BLaER1 treated with 17β-estradiol and CSF1 and Interleukin-3, amounts not matched to agents 10 nM and 100 nM (cell line): Measurements from ENCODE around the gene RBM38.

Experiments
- H3K27ac ChIP-seq, 11 experiments: shearing (Covaris generic); formaldehyde crosslinking; 2 replicates each; pipeline ENCODE4 v1.8.1; 2022
- H3K27me3 ChIP-seq, 11 experiments: shearing (Covaris generic); formaldehyde crosslinking; 2 replicates each; pipeline ENCODE4 v1.8.1; 2022
- H3K36me3 ChIP-seq, 11 experiments: shearing (Covaris generic); formaldehyde crosslinking; 2 replicates each; pipeline ENCODE4 v1.8.1; 2022
- H3K4me1 ChIP-seq, 10 experiments: shearing (Covaris generic); formaldehyde crosslinking; 2 replicates each; pipeline ENCODE4 v1.8.1; 2022
- H3K4me2 ChIP-seq, 11 experiments: shearing (Covaris generic); formaldehyde crosslinking; 2 replicates each; pipeline ENCODE4 v1.8.1; 2022
- H3K4me3 ChIP-seq, 10 experiments: shearing (Covaris generic); formaldehyde crosslinking; 2 replicates each; pipeline ENCODE4 v1.8.1; 2022
- H3K9ac ChIP-seq, 11 experiments: shearing (Covaris generic); formaldehyde crosslinking; 2 replicates each; pipeline ENCODE4 v1.8.1; 2022
- H3K9me3 ChIP-seq, 11 experiments: shearing (Covaris generic); formaldehyde crosslinking; replicated peaks in 1 of 11; 2 replicates each; pipeline ENCODE4 v1.8.1; 2022
- H4K20me1 ChIP-seq, 11 experiments: shearing (Covaris generic); formaldehyde crosslinking; 2 replicates each; pipeline ENCODE4 v1.8.1; 2022
- Cebpa-rat ChIP-seq, 11 experiments: shearing (Covaris generic); IDR thresholded peaks; 2 replicates each; pipeline ENCODE4 v1.8.1; 2022

Gene RBM38

DNA sequence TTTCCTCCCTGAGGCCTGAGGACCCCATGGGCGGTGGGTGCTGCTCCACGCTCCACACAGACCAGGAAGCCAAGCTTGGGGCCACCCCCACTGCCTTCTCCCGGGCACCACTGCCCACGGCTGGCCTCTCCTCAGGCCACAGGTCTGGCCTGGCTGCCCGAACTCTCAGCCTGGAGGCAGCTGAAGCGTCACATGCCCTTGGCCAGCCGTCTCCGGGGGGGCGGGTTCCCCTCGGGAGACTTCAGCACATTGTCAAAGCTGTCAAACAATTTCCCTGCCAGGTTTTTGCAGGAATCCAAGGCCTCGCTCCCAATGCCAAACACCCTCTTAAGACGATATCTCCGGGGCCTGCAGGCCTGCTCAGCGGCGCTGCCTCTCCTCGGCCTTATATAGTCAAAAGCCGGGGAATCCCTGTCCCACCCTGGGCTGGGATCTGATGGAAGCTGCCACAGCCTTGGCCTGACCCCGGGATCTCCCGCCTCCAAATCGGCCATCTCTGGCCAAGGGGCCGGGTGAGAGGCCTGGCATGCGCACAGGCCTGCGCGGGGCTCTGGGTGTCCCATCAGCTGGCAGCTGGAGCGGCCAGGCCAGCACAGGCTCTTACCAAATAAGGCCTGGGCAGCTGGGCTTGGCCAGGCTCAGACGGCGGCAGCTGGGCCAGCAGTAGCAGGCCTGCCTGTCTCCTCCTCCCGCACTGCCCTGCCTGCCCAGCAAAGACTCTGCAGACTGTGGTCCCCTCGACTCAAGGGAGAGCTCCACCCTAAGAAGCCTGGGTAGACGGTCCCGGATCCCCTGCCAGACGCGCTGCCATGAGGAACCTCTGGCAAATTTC, 49.7 kb downstream of the RBM38 start:
- H3K9ac ChIP-seq, result peak overlapping the region; percentile 46 to 80 (median 63); a peak in 21 of 22 replicates
- peaks cover 6 to 16% (median 10%) of the 10 kb centered on the region in 11 experiments; a peak in 19 of 22 replicates for H3K9me3 ChIP-seq
- no peaks in the 10 kb centered on the region for H4K20me1 ChIP-seq
- H3K27ac ChIP-seq, result peak overlapping the region; percentile 56 to 99 (median 77); a peak in 21 of 22 replicates
- H3K27me3 ChIP-seq, result no peaks in the 10 kb centered on the region
- H3K36me3 ChIP-seq, result 0 out of 22 replicates have a peak, but pooled peaks cover 0 to 5% (median 0%) of the 10 kb centered on the region in 11 experiments
- no peak overlapping the region for H3K4me3 ChIP-seq
- no peak for TF ChIP-seq Cebpa-rat (IDR thresholded peaks at IDR 0.05)
- H3K4me2 ChIP-seq, result peak overlapping the region; percentile 59 to 77 (median 69)
- H3K4me1 ChIP-seq, result peaks cover 42 to 97% (median 71%) of the 10 kb centered on the region in 10 experiments

DNA sequence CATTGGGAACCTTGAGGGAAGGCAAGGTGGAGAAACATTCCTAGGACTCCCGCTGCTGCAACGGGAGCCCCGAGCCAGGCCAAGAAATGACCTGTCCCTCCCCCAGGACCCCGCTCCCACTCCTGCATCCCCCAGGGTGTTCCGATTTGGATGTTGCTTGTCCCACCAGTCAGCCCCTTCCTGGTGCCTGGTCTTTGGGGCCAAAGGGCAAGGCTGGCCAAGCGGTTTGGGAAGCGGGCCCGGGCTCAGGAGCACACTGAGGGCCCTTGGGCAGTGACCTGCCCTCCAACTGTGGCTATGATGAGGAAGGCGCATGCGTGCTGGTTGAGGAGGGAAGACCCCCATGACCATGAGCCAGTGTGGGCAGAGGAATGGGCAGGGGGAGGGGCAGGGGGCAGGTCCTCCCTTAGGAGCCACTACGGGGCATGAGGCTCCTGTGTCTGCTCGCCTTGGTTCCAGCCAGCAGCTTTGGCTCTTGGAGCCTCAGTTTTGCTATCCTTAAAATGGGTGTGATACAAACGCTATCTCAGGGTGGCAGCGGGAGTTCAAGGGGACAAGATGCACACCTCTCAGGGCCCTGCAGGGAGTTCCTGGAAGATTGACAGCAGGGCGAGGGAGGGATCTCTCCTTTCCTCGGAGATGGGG, 50.4 kb downstream of the RBM38 start:
- no peaks in the 10 kb centered on the region for H3K27me3 ChIP-seq
- TF ChIP-seq Cebpa-rat (IDR thresholded peaks at IDR 0.05), result no peak
- H3K36me3 ChIP-seq, result 0 out of 22 replicates have a peak, but pooled peaks cover 0 to 5% (median 0%) of the 10 kb centered on the region in 11 experiments
- H4K20me1 ChIP-seq, result no peaks in the 10 kb centered on the region
- H3K9me3 ChIP-seq, result peaks cover 6 to 19% (median 10%) of the 10 kb centered on the region in 11 experiments; a peak in 19 of 22 replicates
- H3K9ac ChIP-seq, result peak overlapping the region in 10 of 11 experiments; percentile 46 to 80 (median 64); a peak in 15 of 22 replicates
- peak overlapping the region in 9 of 11 experiments; percentile 70 to 99 (median 78); a peak in 18 of 22 replicates for H3K27ac ChIP-seq
- H3K4me1 ChIP-seq, result peaks cover 36 to 97% (median 67%) of the 10 kb centered on the region in 10 experiments
- no peak overlapping the region for H3K4me3 ChIP-seq
- peak overlapping the region in 10 of 11 experiments; percentile 59 to 77 (median 72); a peak in 21 of 22 replicates for H3K4me2 ChIP-seq

DNA sequence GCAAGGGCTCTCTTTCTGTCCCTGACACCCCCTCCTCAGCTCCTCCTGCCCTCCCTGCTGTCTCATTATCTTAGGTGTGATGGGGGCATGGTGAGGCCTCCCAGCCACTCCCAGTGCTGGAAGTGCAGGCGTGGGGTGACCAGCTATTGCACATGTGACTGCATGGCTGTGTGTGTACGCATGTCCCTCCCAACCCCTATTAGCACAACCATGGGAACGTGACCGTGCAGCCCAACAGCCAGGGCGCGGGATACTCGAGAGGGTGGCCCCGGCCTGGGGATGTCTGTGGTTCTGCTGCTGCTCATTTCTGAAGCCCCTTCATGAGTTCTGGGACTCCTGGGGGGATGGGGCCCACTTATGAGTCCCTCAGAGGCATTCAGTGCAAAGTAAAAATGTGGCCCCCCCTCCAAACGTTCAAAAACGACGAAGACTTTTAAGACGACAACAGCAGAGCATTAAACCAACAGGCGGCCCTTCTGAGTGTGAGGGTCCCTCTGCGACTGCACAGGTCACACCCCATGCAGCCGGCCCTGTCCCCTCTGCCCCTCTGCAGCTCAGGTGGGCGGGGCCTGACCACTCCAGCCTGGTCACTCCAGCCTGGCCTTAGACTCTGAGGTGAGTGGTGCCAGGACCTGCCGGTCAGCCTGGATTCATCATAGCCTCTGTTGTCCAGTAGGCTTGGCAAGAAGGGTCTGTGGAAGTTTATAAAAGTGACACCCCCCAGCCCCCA, 51.1 kb downstream of the RBM38 start:
- Histone ChIP-seq H3K9me3 (peaks cover 3 to 12% (median 4%) of the 10 kb centered on the region in 11 experiments; a peak in 19 of 22 replicates), H3K4me2 (peak overlapping the region in 2 of 11 experiments; percentile 28 to 59; a peak in 2 of 22 replicates), H3K4me1 (peaks cover 32 to 97% (median 67%) of the 10 kb centered on the region in 10 experiments), H3K27me3 (no peaks in the 10 kb centered on the region), H3K27ac (peak overlapping the region in 9 of 11 experiments; percentile 0 to 99 (median 78); a peak in 14 of 22 replicates), H3K9ac (peak overlapping the region in 8 of 11 experiments; percentile 2 to 47 (median 23); a peak in 11 of 22 replicates), H4K20me1 (no peaks in the 10 kb centered on the region), H3K36me3 (0 out of 22 replicates have a peak, but pooled peaks cover 0 to 3% (median 0%) of the 10 kb centered on the region in 11 experiments), H3K4me3 (no peak overlapping the region)
- TF ChIP-seq Cebpa-rat (IDR thresholded peaks at IDR 0.05), result no peak

DNA sequence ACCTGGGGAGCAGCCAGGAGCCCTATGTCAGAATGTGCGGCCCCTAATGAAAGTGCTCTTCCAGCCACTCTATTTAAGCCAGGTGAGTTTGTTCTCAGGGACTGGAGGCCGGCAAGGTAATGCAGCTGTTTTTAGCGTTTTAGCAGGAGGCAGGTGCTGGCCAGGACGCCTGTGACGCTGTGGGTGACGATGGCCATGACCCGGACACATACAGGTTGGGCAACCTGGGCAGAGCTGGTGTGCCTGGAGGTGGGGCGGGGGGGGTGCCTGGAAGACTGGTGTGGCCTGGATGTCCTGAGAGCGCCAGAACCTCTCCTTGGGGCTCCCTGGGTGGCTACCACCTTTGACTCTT, 51.7 kb downstream of the RBM38 start:
- TF ChIP-seq Cebpa-rat (IDR thresholded peaks at IDR 0.05), result no peak
- Histone ChIP-seq H3K9ac (peak overlapping the region in 7 of 11 experiments; percentile 2 to 47 (median 19); a peak in 5 of 22 replicates), H3K4me2 (peak overlapping the region in 2 of 11 experiments; percentile 3 to 28; a peak in 1 of 22 replicates), H4K20me1 (no peaks in the 10 kb centered on the region), H3K4me1 (peaks cover 35 to 97% (median 67%) of the 10 kb centered on the region in 10 experiments), H3K9me3 (peaks cover 0 to 7% (median 0%) of the 10 kb centered on the region in 11 experiments; a peak in 7 of 22 replicates), H3K4me3 (no peak overlapping the region), H3K27ac (peak overlapping the region in 9 of 11 experiments; percentile 0 to 99 (median 77); a peak in 15 of 22 replicates), H3K36me3 (no peaks in the 10 kb centered on the region), H3K27me3 (no peaks in the 10 kb centered on the region)

DNA sequence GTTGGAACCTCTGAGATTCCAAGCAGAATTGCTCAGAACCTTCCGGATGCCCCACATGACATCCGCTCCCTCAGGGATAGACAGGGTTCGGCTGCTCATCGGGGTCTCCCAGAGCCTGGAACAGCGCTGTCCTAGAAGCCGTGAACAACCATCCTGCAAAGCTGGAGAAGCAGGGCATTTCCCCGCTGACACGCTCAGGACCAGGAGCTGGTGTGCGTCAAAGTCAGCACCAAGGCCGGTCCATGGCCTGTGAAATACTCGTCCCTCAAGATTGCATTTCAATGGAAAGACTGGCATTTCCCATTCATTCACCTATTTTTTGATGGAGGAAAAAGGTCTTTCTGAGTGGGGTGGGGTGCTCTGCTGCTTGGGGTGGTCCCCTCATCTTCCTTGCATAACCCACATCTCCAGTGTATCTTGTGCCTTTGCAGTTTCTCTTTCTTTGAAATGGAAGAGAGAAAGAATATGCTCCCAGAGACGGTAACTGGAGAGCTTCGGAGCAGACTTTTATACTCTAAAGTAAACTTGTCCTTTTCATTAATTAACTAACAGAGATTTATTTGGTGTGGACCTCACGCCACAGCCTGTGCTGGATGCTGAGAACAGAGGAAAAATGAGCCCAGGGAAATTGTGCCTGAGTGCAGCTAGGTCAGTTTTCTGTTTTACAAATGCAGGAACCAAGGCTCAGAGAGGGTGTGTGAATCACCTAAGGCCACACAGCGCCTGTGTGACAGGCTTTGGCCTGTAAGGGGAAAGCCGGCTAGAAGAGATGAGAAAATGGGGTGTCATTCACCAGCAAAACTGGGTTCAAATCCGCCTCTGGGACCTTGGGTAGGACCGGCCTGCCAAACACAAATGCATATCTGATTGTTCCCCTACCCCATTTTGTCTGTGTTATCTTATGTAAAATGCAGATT, 52.4 kb downstream of the RBM38 start:
- no peaks in the 10 kb centered on the region for H4K20me1 ChIP-seq
- TF ChIP-seq Cebpa-rat (IDR thresholded peaks at IDR 0.05), result no peak
- H3K4me2 ChIP-seq, result peak overlapping the region in 1 of 11 experiments; percentile 98; a peak in 1 of 22 replicates
- H3K27ac ChIP-seq, result peak overlapping the region in 9 of 11 experiments; percentile 0 to 99 (median 77); a peak in 15 of 22 replicates
- peak overlapping the region in 6 of 11 experiments; percentile 2 to 47 (median 18); a peak in 4 of 22 replicates for H3K9ac ChIP-seq
- H3K27me3 ChIP-seq, result no peaks in the 10 kb centered on the region
- H3K9me3 ChIP-seq, result peaks cover 0 to 7% (median 0%) of the 10 kb centered on the region in 11 experiments; a peak in 6 of 22 replicates
- H3K4me3 ChIP-seq, result no peak overlapping the region
- H3K4me1 ChIP-seq, result peaks cover 30 to 97% (median 67%) of the 10 kb centered on the region in 10 experiments
- no peaks in the 10 kb centered on the region for H3K36me3 ChIP-seq

DNA sequence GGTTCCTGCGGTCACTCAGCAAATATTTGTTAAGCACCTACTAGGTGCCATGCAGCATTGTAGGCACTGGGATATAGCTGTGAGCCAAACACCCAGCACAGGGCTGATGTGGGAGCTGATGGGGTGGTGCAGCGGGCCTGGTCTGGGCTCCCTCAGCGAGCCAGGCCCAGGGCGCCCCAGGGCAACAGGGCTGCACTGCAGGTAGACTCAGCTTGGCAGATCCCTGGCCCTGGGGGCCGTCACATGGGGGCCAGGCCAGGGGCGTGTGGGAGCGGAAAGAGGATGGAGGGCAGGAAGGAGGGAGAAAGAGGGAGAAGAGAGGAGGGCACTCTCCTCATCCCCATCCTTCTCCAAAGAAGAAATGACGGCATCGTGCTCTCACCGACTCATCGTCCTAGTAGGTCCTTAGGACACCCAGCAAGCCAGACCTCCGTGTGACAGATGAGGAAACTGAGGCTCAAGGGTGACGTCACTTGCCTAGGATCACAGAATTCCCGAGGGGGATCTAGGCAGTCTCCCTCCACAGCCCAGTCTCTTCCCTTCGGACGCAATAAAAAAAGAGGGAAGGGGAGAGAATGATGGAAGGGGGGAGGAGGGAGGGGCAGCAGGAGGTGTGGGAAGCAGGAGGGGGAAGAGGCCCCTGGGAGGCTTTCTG, 53.3 kb downstream of the RBM38 start:
- peak overlapping the region in 2 of 11 experiments; percentile 27 to 28; a peak in 2 of 22 replicates for H3K9ac ChIP-seq
- peaks cover 0 to 7% (median 0%) of the 10 kb centered on the region in 11 experiments; a peak in 6 of 22 replicates for H3K9me3 ChIP-seq
- no peak overlapping the region for H3K4me3 ChIP-seq
- no peak for TF ChIP-seq Cebpa-rat (IDR thresholded peaks at IDR 0.05)
- no peaks in the 10 kb centered on the region for H3K36me3 ChIP-seq
- no peaks in the 10 kb centered on the region for H4K20me1 ChIP-seq
- H3K27me3 ChIP-seq, result no peaks in the 10 kb centered on the region
- H3K4me1 ChIP-seq, result peaks cover 36 to 100% (median 71%) of the 10 kb centered on the region in 10 experiments
- peak overlapping the region in 8 of 11 experiments; percentile 8 to 99 (median 54); a peak in 13 of 22 replicates for H3K27ac ChIP-seq
- peak overlapping the region in 7 of 11 experiments; percentile 12 to 98 (median 52); a peak in 12 of 22 replicates for H3K4me2 ChIP-seq

DNA sequence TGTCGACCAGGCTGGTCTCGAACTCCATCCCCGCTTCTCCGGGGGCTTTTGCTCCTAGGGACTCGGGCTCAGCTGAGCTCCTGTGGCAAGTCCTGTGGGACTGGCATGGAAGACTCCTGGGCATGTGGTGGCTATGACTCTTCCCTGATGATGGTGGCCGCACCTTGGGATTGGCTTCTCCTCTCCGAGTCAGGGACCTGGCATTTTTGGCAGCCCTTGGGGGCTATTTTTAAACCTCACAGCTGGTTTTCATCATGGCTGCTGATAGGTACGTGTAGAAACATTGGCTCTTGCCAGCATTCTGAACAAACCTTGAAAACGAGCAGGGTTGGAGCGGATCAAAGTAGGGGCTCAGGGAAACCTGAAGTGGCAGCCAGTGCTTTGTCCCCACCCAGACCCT, 54.1 kb downstream of the RBM38 start:
- Histone ChIP-seq H3K27me3 (no peaks in the 10 kb centered on the region), H3K9me3 (peaks cover 0 to 7% (median 0%) of the 10 kb centered on the region in 11 experiments; a peak in 6 of 22 replicates), H4K20me1 (no peaks in the 10 kb centered on the region), H3K27ac (peak overlapping the region in 9 of 11 experiments; percentile 23 to 99 (median 59); a peak in 16 of 22 replicates), H3K4me1 (peaks cover 35 to 100% (median 71%) of the 10 kb centered on the region in 10 experiments), H3K4me2 (peak overlapping the region in 8 of 11 experiments; percentile 3 to 98 (median 49); a peak in 12 of 22 replicates), H3K36me3 (no peaks in the 10 kb centered on the region), H3K9ac (peak overlapping the region in 5 of 11 experiments; percentile 2 to 25 (median 15); a peak in 6 of 22 replicates), H3K4me3 (no peak overlapping the region)
- TF ChIP-seq Cebpa-rat (IDR thresholded peaks at IDR 0.05), result no peak
